HG03097 (cell line): ENCODE measurements around the gene BRD2.
A peak's percentile ranks its signal among the peaks of the same experiment; 100 is the strongest.

Experiments used
- ATAC-seq: cut with Tn5 transposase; IDR thresholded peaks from one replicate; pipeline ENCODE4 v1.9.1; 2021; ENCODE audit not compliant: unreplicated experiment, low FRiP score

BRD2 gene

GRCh38 chr6:32971242-32971580 is 2.8 kb downstream of the BRD2 start:
- ATAC-seq, result no peak

- peak; percentile 41 for ATAC-seq
Measured at GRCh38 chr6:32971581-32972352, 3.4 kb downstream of the BRD2 start.

GRCh38 chr6:32972353-32973143 is 4.2 kb downstream of the BRD2 start:
- peak; percentile 2 for ATAC-seq

GRCh38 chr6:32973144-32974015 is 5.0 kb downstream of the BRD2 start:
- ATAC-seq, result no peak

GRCh38 chr6:32974016-32974333 is 5.6 kb downstream of the BRD2 start:
- no peak for ATAC-seq

GRCh38 chr6:32974541-32975308 is 6.3 kb downstream of the BRD2 start:
- ATAC-seq, result no peak

GRCh38 chr6:32975886-32976285 is 7.5 kb downstream of the BRD2 start:
- ATAC-seq, result no peak

- ATAC-seq, result no peak
Measured at GRCh38 chr6:32976334-32977069, 8.1 kb downstream of the BRD2 start.

- ATAC-seq, result no peak
Measured at GRCh38 chr6:32977272-32977952, 9.0 kb downstream of the BRD2 start.

GRCh38 chr6:32977953-32978324 is 9.5 kb downstream of the BRD2 start:
- ATAC-seq, result no peak

GRCh38 chr6:32979720-32980487 is 11.5 kb downstream of the BRD2 start:
- ATAC-seq, result no peak

- ATAC-seq, result no peak
Measured at GRCh38 chr6:32980488-32981038, 12.2 kb downstream of the BRD2 start.

GRCh38 chr6:32982084-32982701 is 13.8 kb downstream of the BRD2 start:
- no peak for ATAC-seq

- no peak for ATAC-seq
Measured at GRCh38 chr6:32982702-32983492, 14.5 kb downstream of the BRD2 start.

- ATAC-seq, result no peak
Measured at GRCh38 chr6:32983493-32983848, 15.1 kb downstream of the BRD2 start.

GRCh38 chr6:32983964-32984621 is 15.7 kb downstream of the BRD2 start:
- ATAC-seq, result no peak
